ENCODE results near the gene BTC. TPM values are rescaled to one million over a fixed set of nuclear protein-coding genes. Genes with fewer than 3 reads are reported as not detected.

BTC gene
- total and polyA plus RNA-seq, 2 of the 13 experiments (the other 11 are each of a cell fraction or from before 2014, with no cell fraction given) = not detected

- CTCF ChIA-PET (ENCODE audit: low intra/inter-chr PET ratio, low total read pairs) = no interaction called here
- in situ Hi-C loops (cut with HindIII; ENCODE audit: extremely low pct_ligation_motif_present, low pct_unique_long_range_greater_than_20kb) = no loop called here
- FAIRE-seq = no peak
These were observed 43.1 kb downstream of the BTC start for GRCh38 chr4:74751247-74751646.

GRCh38 chr4:74742185-74742584 lies 52.1 kb downstream of the BTC start:
- intact Hi-C loops (cut with micrococcal nuclease; ENCODE audit: unreplicated experiment) (no loop called here), in situ Hi-C loops (cut with HindIII; ENCODE audit: extremely low pct_ligation_motif_present, low pct_unique_long_range_greater_than_20kb) (no loop called here)
- no peak overlapping the region for H3K4me2 ChIP-seq (ENCODE audit: low read depth, low read length)
- no peak overlapping the region for H3K4me3 ChIP-seq (replicated peaks in 1 of 3; ENCODE audit: insufficient read depth in 1 of 3, low read depth in 2 of 3, low read length in 3 of 3)
- H3K9me3 ChIP-seq (ENCODE audit: low read length) = no peaks in the 10 kb centered on the region
- ATAC-seq (no peak), DNase-seq (ENCODE audit: low spot score) (no peak), FAIRE-seq (no peak)
- BruUV-seq (replicated peaks) = no TSS peak
- H3K27me3 ChIP-seq (ENCODE audit: control insufficient read depth in 1 of 2, insufficient read depth in 2 of 2, low read length in 2 of 2) = no peaks in the 10 kb centered on the region
- POLR2A ChIA-PET = no interaction called here
- H3K36me3 ChIP-seq (replicated peaks in 1 of 2; ENCODE audit: control insufficient read depth in 1 of 2, insufficient read depth in 2 of 2, low read length in 2 of 2) = no peaks in the 10 kb centered on the region
- H2AFZ ChIP-seq (ENCODE audit: low read length) = no peak overlapping the region
- no peaks in the 10 kb centered on the region for H3K4me1 ChIP-seq (ENCODE audit: insufficient read depth, low read length)
- WGBS (ENCODE audit: low lambda C conversion rate) = 0% methylated on average over 1 of the region's 1 CpG
- H3K9ac ChIP-seq (ENCODE audit: insufficient read depth, low read depth, low read length) = no peak overlapping the region
- no peaks in the 10 kb centered on the region for H4K20me1 ChIP-seq (ENCODE audit: insufficient read depth, low read length)
- no peak overlapping the region for H3K27ac ChIP-seq (ENCODE audit: extremely low read length, insufficient read depth, low read length)
- H3K79me2 ChIP-seq (ENCODE audit: insufficient read depth, low read length) = no peaks in the 10 kb centered on the region
- CTCF ChIA-PET (ENCODE audit: low intra/inter-chr PET ratio, low total read pairs) = no interaction called here
- TF ChIP-seq SNAPC2 (CRISPR knock-in tag; IDR thresholded peaks at IDR 0.05) = no peak
- TF ChIP-seq ATF6 (CRISPR knock-in tag; conservative IDR thresholded peaks at IDR 0.05) = no peak
- TF ChIP-seq ZNF17 (CRISPR knock-in tag; IDR thresholded peaks at IDR 0.05) = no peak
- no peak for TF ChIP-seq ZBTB21 (CRISPR knock-in tag; IDR thresholded peaks at IDR 0.05)
- TF ChIP-seq ZNF121 (CRISPR knock-in tag; IDR thresholded peaks at IDR 0.05) = no peak
- TF ChIP-seq, protein P1, sequence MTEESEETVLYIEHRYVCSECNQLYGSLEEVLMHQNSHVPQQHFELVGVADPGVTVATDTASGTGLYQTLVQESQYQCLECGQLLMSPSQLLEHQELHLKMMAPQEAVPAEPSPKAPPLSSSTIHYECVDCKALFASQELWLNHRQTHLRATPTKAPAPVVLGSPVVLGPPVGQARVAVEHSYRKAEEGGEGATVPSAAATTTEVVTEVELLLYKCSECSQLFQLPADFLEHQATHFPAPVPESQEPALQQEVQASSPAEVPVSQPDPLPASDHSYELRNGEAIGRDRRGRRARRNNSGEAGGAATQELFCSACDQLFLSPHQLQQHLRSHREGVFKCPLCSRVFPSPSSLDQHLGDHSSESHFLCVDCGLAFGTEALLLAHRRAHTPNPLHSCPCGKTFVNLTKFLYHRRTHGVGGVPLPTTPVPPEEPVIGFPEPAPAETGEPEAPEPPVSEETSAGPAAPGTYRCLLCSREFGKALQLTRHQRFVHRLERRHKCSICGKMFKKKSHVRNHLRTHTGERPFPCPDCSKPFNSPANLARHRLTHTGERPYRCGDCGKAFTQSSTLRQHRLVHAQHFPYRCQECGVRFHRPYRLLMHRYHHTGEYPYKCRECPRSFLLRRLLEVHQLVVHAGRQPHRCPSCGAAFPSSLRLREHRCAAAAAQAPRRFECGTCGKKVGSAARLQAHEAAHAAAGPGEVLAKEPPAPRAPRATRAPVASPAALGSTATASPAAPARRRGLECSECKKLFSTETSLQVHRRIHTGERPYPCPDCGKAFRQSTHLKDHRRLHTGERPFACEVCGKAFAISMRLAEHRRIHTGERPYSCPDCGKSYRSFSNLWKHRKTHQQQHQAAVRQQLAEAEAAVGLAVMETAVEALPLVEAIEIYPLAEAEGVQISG (CRISPR knock-in tag; IDR thresholded peaks at IDR 0.05) = no peak
- TF ChIP-seq ZMYM4 (CRISPR knock-in tag; IDR thresholded peaks at IDR 0.05) = no peak
- TF ChIP-seq, protein P2, sequence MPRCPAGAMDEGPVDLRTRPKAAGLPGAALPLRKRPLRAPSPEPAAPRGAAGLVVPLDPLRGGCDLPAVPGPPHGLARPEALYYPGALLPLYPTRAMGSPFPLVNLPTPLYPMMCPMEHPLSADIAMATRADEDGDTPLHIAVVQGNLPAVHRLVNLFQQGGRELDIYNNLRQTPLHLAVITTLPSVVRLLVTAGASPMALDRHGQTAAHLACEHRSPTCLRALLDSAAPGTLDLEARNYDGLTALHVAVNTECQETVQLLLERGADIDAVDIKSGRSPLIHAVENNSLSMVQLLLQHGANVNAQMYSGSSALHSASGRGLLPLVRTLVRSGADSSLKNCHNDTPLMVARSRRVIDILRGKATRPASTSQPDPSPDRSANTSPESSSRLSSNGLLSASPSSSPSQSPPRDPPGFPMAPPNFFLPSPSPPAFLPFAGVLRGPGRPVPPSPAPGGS (CRISPR knock-in tag; IDR thresholded peaks at IDR 0.05) = no peak
- TF ChIP-seq SP1 (IDR thresholded peaks at IDR 0.05) = no peak
- no peak for TF ChIP-seq SP1 (CRISPR knock-in tag; IDR thresholded peaks at IDR 0.05)
- TF ChIP-seq HNRNPK (IDR thresholded peaks at IDR 0.05; ENCODE audit: low read depth, low read length, poor library complexity, severe bottlenecking) = no peak
- TF ChIP-seq ZNF160 (CRISPR knock-in tag; IDR thresholded peaks at IDR 0.05) = no peak

More at GRCh38 chr4:74751247-74751646, 43.1 kb downstream of the BTC start:
- Histone ChIP-seq H3K4me3 (replicated peaks in 1 of 3; ENCODE audit: insufficient read depth in 1 of 3, low read depth in 2 of 3, low read length in 3 of 3) (no peak overlapping the region), H3K9me3 (ENCODE audit: low read length) (no peaks in the 10 kb centered on the region), H3K4me2 (ENCODE audit: low read depth, low read length) (no peak overlapping the region), H3K27me3 (ENCODE audit: control insufficient read depth in 1 of 2, insufficient read depth in 2 of 2, low read length in 2 of 2) (no peaks in the 10 kb centered on the region; a peak in 1 of 5 replicates), H2AFZ (ENCODE audit: low read length) (no peak overlapping the region), H4K20me1 (ENCODE audit: insufficient read depth, low read length) (no peaks in the 10 kb centered on the region), H3K27ac (ENCODE audit: extremely low read length, insufficient read depth, low read length) (no peak overlapping the region), H3K79me2 (ENCODE audit: insufficient read depth, low read length) (no peaks in the 10 kb centered on the region), H3K4me1 (ENCODE audit: insufficient read depth, low read length) (no peaks in the 10 kb centered on the region), H3K9ac (ENCODE audit: insufficient read depth, low read depth, low read length) (no peak overlapping the region), H3K36me3 (replicated peaks in 1 of 2; ENCODE audit: control insufficient read depth in 1 of 2, insufficient read depth in 2 of 2, low read length in 2 of 2) (no peaks in the 10 kb centered on the region)
- no peak for DNase-seq (ENCODE audit: low spot score)
- BruUV-seq (replicated peaks) = no TSS peak
- ATAC-seq = no peak
- 29% methylated on average over 5 of the region's 5 CpGs for WGBS (ENCODE audit: low lambda C conversion rate)
- no peak for TF ChIP-seq NR2F2 (IDR thresholded peaks at IDR 0.05; ENCODE audit: borderline replicate concordance, low read depth)
- TF ChIP-seq ZNF777 (CRISPR knock-in tag; IDR thresholded peaks at IDR 0.05) = no peak
- TF ChIP-seq ZNF891 (CRISPR knock-in tag; IDR thresholded peaks at IDR 0.05) = no peak
- no peak for TF ChIP-seq ZFP82 (CRISPR knock-in tag; IDR thresholded peaks at IDR 0.05; ENCODE audit: borderline replicate concordance)
- POLR2A ChIA-PET = no interaction called here
- intact Hi-C loops (cut with micrococcal nuclease; ENCODE audit: unreplicated experiment) = no loop called here
